Activated CD4-positive, CD25-positive, alpha-beta regulatory T cell (primary cell): ENCODE measurements around the gene WDR91.
"Not testable (repeated sequence)": the region's sequence is repeated elsewhere in the genome, so short reads cannot be mapped to it uniquely, and the experiment has no call there.

Source experiments
- DNase-seq, 4 experiments: peaks; one replicate each; lab custom pipeline; 2025; lab: John Stamatoyannopoulos, UW

WDR91 gene

GRCh38 chr7:135233570-135233969 is 22.2 kb upstream of the WDR91 start, which contains the start of gene STRA8:
TSS of gene STRA8 (plus strand) at chr7:135233838. CDS start at chr7:135240525, 6,687 bp downstream.
- no peak for DNase-seq

GRCh38 chr7:135232720-135233119 is 21.4 kb upstream of the WDR91 start:
- DNase-seq = no peak

GRCh38 chr7:135232087-135232486 is 20.8 kb upstream of the WDR91 start:
- no peak for DNase-seq

- DNase-seq = no peak
Observed at GRCh38 chr7:135231686-135232085, 20.4 kb upstream of the WDR91 start.

- no peak for DNase-seq
Observed at GRCh38 chr7:135224027-135224426, 12.7 kb upstream of the WDR91 start.

GRCh38 chr7:135217645-135218509 is 6.6 kb upstream of the WDR91 start:
- DNase-seq = no peak

- DNase-seq = no peak
Observed at GRCh38 chr7:135215698-135216097, 4.4 kb upstream of the WDR91 start.

GRCh38 chr7:135215180-135215579 is 3.9 kb upstream of the WDR91 start:
- DNase-seq = no peak

GRCh38 chr7:135213831-135214230 is 2.5 kb upstream of the WDR91 start:
- DNase-seq = no peak

GRCh38 chr7:135211946-135212685 is 790 bp upstream of the WDR91 start:
- not testable (repeated sequence) for DNase-seq

GRCh38 chr7:135210888-135211178 is 493 bp downstream of the WDR91 start:
- no peak for DNase-seq

GRCh38 chr7:135209225-135209834 is 2.0 kb downstream of the WDR91 start:
- DNase-seq = no peak

- no peak for DNase-seq
Observed at GRCh38 chr7:135208102-135208793, 3.1 kb downstream of the WDR91 start.

- DNase-seq = no peak
Observed at GRCh38 chr7:135207406-135208101, 3.8 kb downstream of the WDR91 start.

GRCh38 chr7:135206941-135207391 is 4.4 kb downstream of the WDR91 start:
- DNase-seq = no peak

- no peak for DNase-seq
Observed at GRCh38 chr7:135205850-135206249, 5.5 kb downstream of the WDR91 start.

- DNase-seq = no peak
Observed at GRCh38 chr7:135204876-135205275, 6.5 kb downstream of the WDR91 start.

- no peak for DNase-seq
Observed at GRCh38 chr7:135204341-135204749, 7.0 kb downstream of the WDR91 start.

- DNase-seq = no peak
Observed at GRCh38 chr7:135201350-135201749, 10.0 kb downstream of the WDR91 start.

GRCh38 chr7:135200821-135201331 is 10.4 kb downstream of the WDR91 start:
- DNase-seq = no peak

- DNase-seq = no peak
Observed at GRCh38 chr7:135199439-135199838, 11.9 kb downstream of the WDR91 start.
